OCI-M1 (cell line): ENCODE measurements around the gene PHF20.
"Not testable (repeated sequence)": the region's sequence is repeated elsewhere in the genome, so short reads cannot be mapped to it uniquely, and the experiment has no call there.

Source experiments
- DNase-seq: peaks from one replicate; lab custom pipeline; 2025; lab: John Stamatoyannopoulos, UW

The PHF20 gene

GRCh38 chr20:35771689-35772562 is at the start of gene PHF20:
TSS of gene PHF20 (plus strand) at chr20:35772015. CDS start at chr20:35801523, 29,508 bp downstream.
- peak; percentile 96 for DNase-seq

- DNase-seq, result not testable (repeated sequence)
Measured at GRCh38 chr20:35723275-35723639, 48.6 kb upstream of the PHF20 start.

GRCh38 chr20:35723652-35724320 is 48.0 kb upstream of the PHF20 start:
- DNase-seq, result not testable (repeated sequence)

GRCh38 chr20:35724321-35725230 is 47.2 kb upstream of the PHF20 start:
- DNase-seq, result no peak

GRCh38 chr20:35726842-35727711 is 44.7 kb upstream of the PHF20 start:
- no peak for DNase-seq

- DNase-seq, result no peak
Measured at GRCh38 chr20:35729283-35729807, 42.5 kb upstream of the PHF20 start.

GRCh38 chr20:35729836-35730582 is 41.8 kb upstream of the PHF20 start:
- DNase-seq, result no peak

- no peak for DNase-seq
Measured at GRCh38 chr20:35730583-35731468, 41.0 kb upstream of the PHF20 start.

GRCh38 chr20:35731469-35731788 is 40.4 kb upstream of the PHF20 start:
- DNase-seq, result no peak

GRCh38 chr20:35731862-35732643 is 39.8 kb upstream of the PHF20 start:
- no peak for DNase-seq

GRCh38 chr20:35732644-35732982 is 39.2 kb upstream of the PHF20 start:
- no peak for DNase-seq

- DNase-seq, result no peak
Measured at GRCh38 chr20:35734374-35734773, 37.4 kb upstream of the PHF20 start.

GRCh38 chr20:35734777-35735649 is 36.8 kb upstream of the PHF20 start:
- no peak for DNase-seq

GRCh38 chr20:35735826-35736470 is 35.9 kb upstream of the PHF20 start:
- DNase-seq, result no peak

- DNase-seq, result no peak
Measured at GRCh38 chr20:35737865-35738333, 33.9 kb upstream of the PHF20 start.

GRCh38 chr20:35738410-35739179 is 33.2 kb upstream of the PHF20 start:
- DNase-seq, result no peak
